Muscle of leg (tissue), 16 donors: ENCODE data around the gene DIP2B. TPM values are rescaled to one million over a fixed set of nuclear protein-coding genes. Genes with fewer than 3 reads are reported as not detected.
"Not testable (repeated sequence)": the region's sequence is repeated elsewhere in the genome, so short reads cannot be mapped to it uniquely, and the experiment has no call there.

Experiments
- DNase-seq: peaks from one replicate; pipeline ENCODE4 v3.0.0; 2013
- H3K27ac ChIP-seq: one replicate; pipeline ENCODE4 v1.5.1; 2013; ENCODE audit warnings: mild to moderate bottlenecking, low read length, control low read depth
- H3K27me3 ChIP-seq: one replicate; pipeline ENCODE4 v1.6.1; 2013; ENCODE audit warnings: low read length; ENCODE audit not compliant: control insufficient read depth, insufficient read depth
- H3K36me3 ChIP-seq: one replicate; pipeline ENCODE4 v1.6.1; 2013; ENCODE audit warnings: low read length; ENCODE audit not compliant: control insufficient read depth, insufficient read depth
- H3K4me1 ChIP-seq: one replicate; pipeline ENCODE4 v1.6.1; 2013; ENCODE audit warnings: low read length; ENCODE audit not compliant: control insufficient read depth, insufficient read depth
- H3K4me3 ChIP-seq: one replicate; pipeline ENCODE4 v1.5.1; 2013; ENCODE audit warnings: low read length, control low read depth
- H3K9me3 ChIP-seq: replicated peaks from 2 replicates; pipeline ENCODE4 v1.6.1; 2013; ENCODE audit warnings: low read depth, low read length; ENCODE audit not compliant: control insufficient read depth
- WGBS: methylation state at CpG from one replicate; pipeline ENCODE4 v1.1.5; 2013; ENCODE audit warnings: missing lambda C conversion rate; ENCODE audit not compliant: insufficient coverage; 5-methylcytosine and 5-hydroxymethylcytosine counted together
- long read RNA-seq, 11 donors: transcript quantifications; one replicate each; lab custom pipeline, GENCODE V29; 2026
- polyA plus RNA-seq, 8 donors: library from polyadenylated mRNA; unstranded; fragments of 120-200 nt; gene quantifications; one replicate each; pipeline versions ENCODE4 v1.2.1 to v1.2.3, GENCODE V29; 2013; ENCODE audit warnings: inconsistent platforms in 1 of 8, low replicate concordance in 1 of 8; ENCODE audit not compliant: insufficient read length in 8 of 8, insufficient read depth in 1 of 8
- total RNA-seq: library from RNA; stranded (reverse); fragments of 120-200 nt; gene quantifications from one replicate; pipeline ENCODE4 v1.2.4, GENCODE V29; 2013

Gene DIP2B
- total RNA-seq (15.6 TPM), polyA plus RNA-seq (10 to 100 TPM; 13.2 to 27.2 (median 21.4) TPM)
- long read RNA-seq, donor 1, partial matches to known transcripts, result 5 of 5 reads
- long read RNA-seq, donor 1, other reads (novel, unspliced or antisense), result 0 of 5 reads
- long read RNA-seq, donor 2, result 0 reads
- long read RNA-seq, donor 3, full-length matches to known transcripts, result 1 of 8 reads
- long read RNA-seq, donor 3, partial matches to known transcripts, result 7 of 8 reads
- long read RNA-seq, donor 3, other reads (novel, unspliced or antisense), result 0 of 8 reads
- long read RNA-seq, donor 4, full-length matches to known transcripts, result 3 of 14 reads
- long read RNA-seq, donor 4, partial matches to known transcripts, result 11 of 14 reads
- long read RNA-seq, donor 4, other reads (novel, unspliced or antisense), result 0 of 14 reads
- long read RNA-seq, donor 5, partial matches to known transcripts, result 17 of 21 reads
- long read RNA-seq, donor 5, other reads (novel, unspliced or antisense), result 0 of 21 reads
- long read RNA-seq, donor 6, full-length matches to known transcripts, result 1 of 6 reads
- long read RNA-seq, donor 6, partial matches to known transcripts, result 5 of 6 reads
- long read RNA-seq, donor 6, other reads (novel, unspliced or antisense), result 0 of 6 reads
- long read RNA-seq, donor 7, full-length matches to known transcripts, result 1 of 7 reads
- long read RNA-seq, donor 7, partial matches to known transcripts, result 6 of 7 reads
- long read RNA-seq, donor 7, other reads (novel, unspliced or antisense), result 0 of 7 reads
- long read RNA-seq, donor 8, full-length matches to known transcripts, result 1 of 7 reads
- long read RNA-seq, donor 8, partial matches to known transcripts, result 6 of 7 reads
- long read RNA-seq, donor 8, other reads (novel, unspliced or antisense), result 0 of 7 reads
- long read RNA-seq, donor 9, result 0 reads
- long read RNA-seq, donor 10, partial matches to known transcripts, result 31 of 32 reads
- long read RNA-seq, donor 10, other reads (novel, unspliced or antisense), result 0 of 32 reads
- long read RNA-seq, donor 11, partial matches to known transcripts, result 7 of 7 reads
- long read RNA-seq, donor 11, other reads (novel, unspliced or antisense), result 0 of 7 reads

GRCh38 chr12:50504798-50505674 is at the start of gene DIP2B:
Gene DIP2B (plus strand): TSS chr12:50504985. CDS start chr12:50505141, 156 bp downstream.
- H3K9me3 ChIP-seq, result peaks cover 2% of the 10 kb centered on the region
- peak; percentile 96 for DNase-seq
- no peaks in the 10 kb centered on the region for H3K36me3 ChIP-seq
- H3K27me3 ChIP-seq, result no peaks in the 10 kb centered on the region
- WGBS, result under 1% methylated on average over 47 of the region's 77 CpGs
- H3K4me3 ChIP-seq, result peak within 1 kb of the TSS; percentile 68
- H3K27ac ChIP-seq, result peak within 1 kb of the TSS; percentile 93
- no peaks in the 10 kb centered on the region for H3K4me1 ChIP-seq

DNA sequence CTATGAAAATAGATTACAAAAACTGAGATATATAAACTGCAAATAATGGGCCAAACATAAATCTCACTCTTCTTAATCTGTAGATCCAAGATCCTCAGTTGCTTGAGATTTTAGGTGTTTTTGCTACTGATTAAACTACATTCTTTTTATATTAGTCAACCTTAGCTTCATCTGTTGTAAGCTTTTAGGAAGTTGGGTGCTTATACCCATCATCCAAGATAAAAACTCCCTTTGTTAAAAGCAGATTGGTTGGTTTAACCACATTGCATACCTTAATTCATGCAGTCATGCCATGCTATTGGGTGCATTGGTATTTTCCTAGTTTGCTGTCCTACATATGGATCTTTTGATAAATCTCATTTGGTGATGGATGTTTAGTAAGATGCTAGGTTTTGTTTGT is 46.2 kb upstream of the DIP2B start:
- H3K36me3 ChIP-seq, result peaks cover 33% of the 10 kb centered on the region

DNA sequence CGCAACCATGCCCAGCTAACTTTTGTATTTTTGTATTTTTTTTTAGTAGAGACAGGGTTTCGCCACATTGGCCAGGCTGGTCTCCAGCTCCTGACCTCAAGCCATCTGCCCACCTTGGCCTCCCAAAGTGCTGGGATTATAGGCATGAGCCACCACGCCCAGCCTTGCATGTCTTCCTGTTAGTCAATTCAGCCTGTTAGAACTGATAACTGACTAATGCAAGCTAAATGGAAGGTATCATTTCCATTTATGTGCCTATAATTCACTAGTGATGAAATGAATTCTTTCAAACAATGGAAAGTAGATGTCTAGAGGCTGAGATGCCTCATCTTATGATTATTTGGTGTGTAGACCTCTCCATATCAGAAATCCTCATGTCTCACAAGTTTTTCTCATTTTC is 37.3 kb upstream of the DIP2B start:
- Histone ChIP-seq H3K36me3 (peaks cover 48% of the 10 kb centered on the region), H3K4me3 (no peak overlapping the region), H3K27ac (no peak overlapping the region), H3K9me3 (no peaks in the 10 kb centered on the region), H3K27me3 (no peaks in the 10 kb centered on the region), H3K4me1 (no peaks in the 10 kb centered on the region)
- no CpG with 5 or more reads among the region's 3 CpGs for WGBS
- DNase-seq, result no peak

More for the DNA sequence above, 46.2 kb upstream of the DIP2B start:
- H3K4me3 ChIP-seq, result no peak overlapping the region
- no peaks in the 10 kb centered on the region for H3K27me3 ChIP-seq
- DNase-seq, result no peak
- no peak overlapping the region for H3K27ac ChIP-seq
- no peaks in the 10 kb centered on the region for H3K4me1 ChIP-seq
- H3K9me3 ChIP-seq, result no peaks in the 10 kb centered on the region

DNA sequence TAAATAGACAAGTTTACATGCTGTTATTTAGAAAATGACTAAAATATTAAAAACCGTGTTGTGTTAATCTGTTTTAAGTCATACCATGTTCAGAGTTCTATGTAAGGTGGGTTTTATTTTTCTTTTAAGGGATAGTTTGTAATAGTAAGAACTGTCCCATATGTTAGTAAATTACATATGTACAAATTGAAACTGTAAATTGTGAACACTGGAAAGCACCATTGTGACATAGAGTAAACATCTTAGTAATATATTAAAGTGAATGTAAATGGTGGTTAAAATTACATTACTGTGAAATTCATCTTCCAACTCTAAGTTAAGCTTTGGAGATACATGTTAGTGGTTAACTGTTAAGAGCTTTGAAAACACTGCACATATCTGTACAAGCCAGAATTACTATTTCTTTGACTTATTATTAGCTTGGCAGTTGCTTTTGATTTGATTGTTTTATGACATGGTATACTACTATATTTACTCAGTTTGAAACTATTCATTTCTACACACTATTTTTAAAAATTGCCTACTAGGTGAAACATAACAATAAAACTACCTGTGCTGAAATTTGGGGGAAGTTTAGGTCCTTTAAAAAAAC is 27.4 kb upstream of the DIP2B start:
- no peaks in the 10 kb centered on the region for H3K9me3 ChIP-seq
- H3K27me3 ChIP-seq, result no peaks in the 10 kb centered on the region
- H3K4me1 ChIP-seq, result no peaks in the 10 kb centered on the region
- no peak for DNase-seq
- WGBS, result no CpG with 5 or more reads among the region's 1 CpG
- H3K27ac ChIP-seq, result no peak overlapping the region
- peaks cover 21% of the 10 kb centered on the region for H3K36me3 ChIP-seq
- H3K4me3 ChIP-seq, result no peak overlapping the region

- no peak for DNase-seq
- no peaks in the 10 kb centered on the region for H3K4me1 ChIP-seq
- no peak overlapping the region for H3K4me3 ChIP-seq
- no peaks in the 10 kb centered on the region for H3K36me3 ChIP-seq
- WGBS, result 100% methylated on average over 1 of the region's 4 CpGs
- no peaks in the 10 kb centered on the region for H3K9me3 ChIP-seq
- H3K27me3 ChIP-seq, result no peaks in the 10 kb centered on the region
- H3K27ac ChIP-seq, result no peak overlapping the region
Observed at GRCh38 chr12:50482571-50482970, 22.2 kb upstream of the DIP2B start.

- no peak overlapping the region for H3K27ac ChIP-seq
- DNase-seq, result no peak
- no peaks in the 10 kb centered on the region for H3K9me3 ChIP-seq
- WGBS, result no CpG with 5 or more reads among the region's 1 CpG
- H3K36me3 ChIP-seq, result no peaks in the 10 kb centered on the region
- H3K4me3 ChIP-seq, result no peak overlapping the region
- H3K4me1 ChIP-seq, result no peaks in the 10 kb centered on the region
- H3K27me3 ChIP-seq, result no peaks in the 10 kb centered on the region
Observed at GRCh38 chr12:50483488-50483887, 21.3 kb upstream of the DIP2B start.

- Histone ChIP-seq H3K27ac (no peak overlapping the region), H3K27me3 (no peaks in the 10 kb centered on the region), H3K9me3 (peaks cover 7% of the 10 kb centered on the region), H3K4me3 (no peak overlapping the region), H3K36me3 (no peaks in the 10 kb centered on the region), H3K4me1 (no peaks in the 10 kb centered on the region)
- DNase-seq, result no peak
- WGBS, result no CpG with 5 or more reads among the region's 5 CpGs
Observed at GRCh38 chr12:50488801-50489200, 16.0 kb upstream of the DIP2B start.

GRCh38 chr12:50498119-50498518 is 6.7 kb upstream of the DIP2B start:
- 100% methylated on average over 1 of the region's 11 CpGs for whole genome bisulfite sequencing
- DNase-seq, H3K4me3 ChIP-seq, H3K36me3 ChIP-seq, H3K27me3 ChIP-seq, H3K4me1 ChIP-seq, H3K27ac ChIP-seq: not testable (repeated sequence)
- peaks cover 26% of the 10 kb centered on the region for H3K9me3 ChIP-seq
